ENCODE results near the gene TNXB. TPM values are rescaled to one million over a fixed set of nuclear protein-coding genes. Genes with fewer than 3 reads are reported as not detected.

TNXB gene
- total and polyA plus RNA-seq, 9 of the 15 experiments (the other 6 are each of a cell fraction or from before 2014, with no cell fraction given), result 0.14 to 28.1 (median 12.4) TPM

GRCh38 chr6:32118782-32119628, 9.9 kb upstream of the TNXB start:
- CTCF ChIA-PET (ENCODE audit: low intra/inter-chr PET ratio), result interaction anchor here (0.8 to 2.5 kb wide), 6 partner anchors 9 to 79 kb away, joined by 3 to 51 read pairs (median 4); partner anchors contain the start of genes ATF6B and PPT2
- H3K36me3 ChIP-seq (ENCODE audit: control insufficient read depth, insufficient read depth, low read length), result peaks cover 73% of the 10 kb centered on the region
- POLR2A ChIA-PET, result interaction anchor here (0.6 to 4.6 kb wide), 10 partner anchors 9 to 232 kb away, joined by 3 to 25 read pairs (median 4); partner anchors contain the start of genes ATF6B, FKBPL, RNF5 and TNXB
- TF ChIP-seq ARNT (IDR thresholded peaks at IDR 0.05) (0 out of 4 replicates have a peak, but pooled peaks of 1 of the 2 experiments have one; percentile 75), ZNF699 (CRISPR knock-in tag; IDR thresholded peaks at IDR 0.05; ENCODE audit: insufficient replicate concordance) (no peak), CAMTA2 (CRISPR knock-in tag; conservative IDR thresholded peaks at IDR 0.05) (no peak), CBX8 (IDR thresholded peaks at IDR 0.05; ENCODE audit: borderline replicate concordance, extremely low read depth, low read depth, low read length, poor library complexity, severe bottlenecking) (no peak), MITF (IDR thresholded peaks at IDR 0.05) (no peak), KLF1 (tag; IDR thresholded peaks at IDR 0.05) (peak; percentile 57; the same call in 1 of the 2 replicates), ZNF384 (IDR thresholded peaks at IDR 0.05; ENCODE audit: low read depth, low read length) (peak; percentile 28; the same call in 1 of the 2 replicates), DPF2 (IDR thresholded peaks at IDR 0.05) (no peak), KAT7 (CRISPR knock-in tag; IDR thresholded peaks at IDR 0.05; ENCODE audit: borderline replicate concordance) (peak; percentile 40; the same call in 1 of the 2 replicates), HLTF (IDR thresholded peaks at IDR 0.05) (no peak), CTBP1 (IDR thresholded peaks at IDR 0.05; ENCODE audit: borderline replicate concordance) (peak; percentile 66; the same call in 1 of the 2 replicates), ETV6 (IDR thresholded peaks at IDR 0.05; ENCODE audit: borderline replicate concordance in 1 of 2, low read depth in 2 of 2, low read length in 1 of 2) (no peak), ETV6 (CRISPR knock-in tag; IDR thresholded peaks at IDR 0.05; ENCODE audit: borderline replicate concordance) (no peak), BCL6 (CRISPR knock-in tag; IDR thresholded peaks at IDR 0.05) (no peak), JUND (IDR thresholded peaks at IDR 0.05; ENCODE audit: borderline replicate concordance, low read depth, low read length) (peak; percentile 64; the same call in 1 of the 2 replicates), JUND (tag; IDR thresholded peaks at IDR 0.05; ENCODE audit: borderline replicate concordance, low read depth, low read length) (peak; percentile 41; the same call in 1 of the 3 replicates)
- TF ChIP-seq, protein P1, sequence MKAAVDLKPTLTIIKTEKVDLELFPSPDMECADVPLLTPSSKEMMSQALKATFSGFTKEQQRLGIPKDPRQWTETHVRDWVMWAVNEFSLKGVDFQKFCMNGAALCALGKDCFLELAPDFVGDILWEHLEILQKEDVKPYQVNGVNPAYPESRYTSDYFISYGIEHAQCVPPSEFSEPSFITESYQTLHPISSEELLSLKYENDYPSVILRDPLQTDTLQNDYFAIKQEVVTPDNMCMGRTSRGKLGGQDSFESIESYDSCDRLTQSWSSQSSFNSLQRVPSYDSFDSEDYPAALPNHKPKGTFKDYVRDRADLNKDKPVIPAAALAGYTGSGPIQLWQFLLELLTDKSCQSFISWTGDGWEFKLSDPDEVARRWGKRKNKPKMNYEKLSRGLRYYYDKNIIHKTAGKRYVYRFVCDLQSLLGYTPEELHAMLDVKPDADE (conservative IDR thresholded peaks at IDR 0.05; ENCODE audit: control insufficient read depth, low read depth, low read length), result 0 out of 2 replicates have a peak, but pooled peaks have one; percentile 30

More at GRCh38 chr6:32118782-32119628, 9.9 kb upstream of the TNXB start:
- H3K27me3 ChIP-seq (ENCODE audit: control insufficient read depth in 2 of 2, insufficient read depth in 2 of 2, low read length in 2 of 2), result no peaks in the 10 kb centered on the region
- no peaks in the 10 kb centered on the region for H3K79me2 ChIP-seq (ENCODE audit: control insufficient read depth, insufficient read depth, low read length)
- H3K4me2 ChIP-seq (ENCODE audit: insufficient read depth, low read length), result peak overlapping the region; percentile 57
- ATAC-seq, result peak; percentile 96
- peaks cover 7 to 8% of the 10 kb centered on the region in 2 experiments; a peak in 4 of 5 replicates for H3K4me1 ChIP-seq (replicated peaks in 1 of 2; ENCODE audit: control insufficient read depth in 2 of 2, insufficient read depth in 2 of 2, low read length in 2 of 2)
- 12% methylated on average over 17 of the region's 17 CpGs for WGBS (ENCODE audit: insufficient coverage, low coverage, missing lambda C conversion rate)
- H3K9ac ChIP-seq (ENCODE audit: insufficient read depth in 1 of 2, low read depth in 2 of 2, low read length in 2 of 2), result peak overlapping the region; percentile 13 to 39; a peak in 2 of 4 replicates
- H3K9me1 ChIP-seq (ENCODE audit: control insufficient read depth, insufficient read depth, low read length), result peaks cover 3% of the 10 kb centered on the region
- no peak overlapping the region for H3K4me3 ChIP-seq
- H4K20me1 ChIP-seq (replicated peaks; ENCODE audit: control insufficient read depth, insufficient read depth, low read length), result no peaks in the 10 kb centered on the region
- in situ Hi-C loops (cut with MboI) (no loop called here), intact Hi-C loops (cut with micrococcal nuclease) (loop anchor here (1.0 to 10.0 kb wide), 9 partner anchors 35 to 582 kb away; partner anchors contain the start of genes PPT2, RNF5 and ZBTB12)
- H3K9me3 ChIP-seq (replicated peaks; ENCODE audit: control insufficient read depth, insufficient read depth, low read depth, low read length), result no peaks in the 10 kb centered on the region
- peak; percentile 95 for FAIRE-seq
- peak overlapping the region; percentile 44 for H2AFZ ChIP-seq (ENCODE audit: low read depth, low read length)
- DNase-seq (ENCODE audit: extremely low read depth in 1 of 4, low spot score in 3 of 4), result peak; percentile 86 to 93 (median 88)
- BruUV-seq (replicated peaks), result no TSS peak
- peak overlapping the region; percentile 43; the same call in 2 of the 3 replicates for H3K27ac ChIP-seq (ENCODE audit: extremely low read depth, low read depth, low read length)

Data from K562 (cell line).